Measurements from ENCODE around the gene PRKAR2B.

The PRKAR2B gene

DNA sequence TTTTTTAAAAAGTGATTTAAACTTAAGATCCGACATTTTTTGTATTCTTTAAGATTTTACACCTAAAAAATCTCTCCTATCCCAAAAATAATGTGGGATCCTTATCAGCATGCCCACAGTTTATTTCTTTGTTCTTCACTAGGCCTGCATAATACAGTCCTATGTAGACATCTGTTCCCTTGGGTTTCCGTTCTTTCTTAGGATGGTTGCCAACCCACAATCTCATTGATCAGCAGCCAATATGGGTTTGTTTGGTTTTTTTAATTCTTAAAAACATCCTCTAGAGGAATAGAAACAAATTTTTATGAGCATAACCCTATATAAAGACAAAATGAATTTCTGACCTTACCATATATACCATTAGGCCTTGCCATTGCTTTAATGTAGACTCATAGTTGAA is 115.9 kb downstream of the PRKAR2B start:
- DNase-seq (ENCODE audit: low spot score) = no peak

DNA sequence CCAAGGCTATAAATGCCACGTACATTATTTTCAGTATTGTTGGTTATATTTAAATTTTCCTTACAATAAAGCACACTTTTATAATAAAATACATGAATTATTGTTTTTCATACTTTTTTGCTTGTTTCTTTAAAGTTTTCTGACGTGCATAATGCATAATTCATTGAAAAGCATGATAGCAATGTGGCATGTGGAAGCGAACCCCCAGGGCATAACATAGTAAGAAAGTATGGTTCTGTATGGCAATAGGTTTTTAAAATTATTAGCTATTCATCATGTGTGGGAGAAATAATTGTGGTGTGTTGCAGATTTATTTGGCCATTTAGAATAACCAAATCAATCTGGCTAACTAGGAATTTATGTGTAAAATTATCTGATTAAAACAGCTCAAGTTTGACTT is 116.9 kb downstream of the PRKAR2B start:
- DNase-seq (ENCODE audit: low spot score) = no peak

DNA sequence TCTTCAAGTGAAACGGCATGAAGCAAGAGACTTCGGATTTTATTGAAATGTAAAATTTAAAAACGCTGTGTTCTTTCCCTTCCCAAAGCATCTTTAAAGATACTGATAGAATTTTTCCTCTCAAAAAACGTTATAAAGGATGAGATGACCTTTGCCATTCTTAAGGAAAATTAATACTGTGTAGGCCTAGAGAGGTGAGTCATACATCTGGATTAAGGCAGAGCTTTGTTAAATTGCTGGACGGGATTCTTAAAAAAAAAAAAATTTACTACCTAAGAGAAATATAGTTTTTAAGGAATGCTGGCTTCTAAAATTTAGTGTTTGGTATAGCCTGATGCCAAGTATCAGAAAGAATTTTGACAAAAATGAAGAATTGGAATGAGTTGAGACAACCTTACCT is 118.0 kb downstream of the PRKAR2B start:
- no peak for DNase-seq (ENCODE audit: low spot score)

DNA sequence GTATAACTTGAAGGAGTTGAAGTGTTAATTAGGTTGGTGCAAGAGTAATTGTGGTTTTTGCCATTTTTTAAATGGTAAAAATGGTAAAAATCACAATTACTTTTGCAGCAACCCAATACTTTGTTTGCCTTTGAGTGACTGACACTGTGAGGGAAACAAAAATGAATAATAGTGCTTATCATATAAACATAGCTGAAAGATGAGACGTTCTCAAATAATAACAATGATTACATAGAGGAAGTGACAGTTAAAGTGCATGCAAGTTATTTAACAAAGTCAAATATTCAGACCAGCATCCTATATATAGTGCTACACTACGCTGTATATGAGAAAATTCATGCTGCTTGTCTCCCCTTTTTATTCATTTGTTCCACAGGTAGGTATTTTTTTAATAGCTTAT is 119.6 kb downstream of the PRKAR2B start:
- DNase-seq (ENCODE audit: low spot score) = no peak

DNA sequence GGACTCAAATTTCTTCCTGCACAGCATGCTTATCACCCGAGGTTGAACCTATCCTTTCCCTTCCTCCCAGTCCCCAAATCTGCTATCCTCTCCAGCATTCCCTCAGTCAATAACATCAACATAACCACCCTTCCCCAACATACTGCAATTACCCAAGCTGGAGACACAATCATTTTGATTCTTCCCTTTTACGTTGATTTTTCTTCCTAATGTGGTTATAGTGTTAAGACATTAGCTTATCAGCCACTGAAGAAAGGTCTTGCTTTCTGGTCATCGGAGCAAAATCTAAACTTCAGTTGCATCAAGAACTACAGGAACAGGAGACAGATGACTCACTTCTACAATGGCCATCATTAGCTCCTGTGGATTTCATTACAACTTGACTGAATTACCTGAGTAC is 120.8 kb downstream of the PRKAR2B start:
- DNase-seq (ENCODE audit: low spot score) = no peak

- DNase-seq (ENCODE audit: low spot score) = peak; percentile 13
These were observed 122.4 kb downstream of the PRKAR2B start for GRCh38 chr7:107166736-107167426.

DNA sequence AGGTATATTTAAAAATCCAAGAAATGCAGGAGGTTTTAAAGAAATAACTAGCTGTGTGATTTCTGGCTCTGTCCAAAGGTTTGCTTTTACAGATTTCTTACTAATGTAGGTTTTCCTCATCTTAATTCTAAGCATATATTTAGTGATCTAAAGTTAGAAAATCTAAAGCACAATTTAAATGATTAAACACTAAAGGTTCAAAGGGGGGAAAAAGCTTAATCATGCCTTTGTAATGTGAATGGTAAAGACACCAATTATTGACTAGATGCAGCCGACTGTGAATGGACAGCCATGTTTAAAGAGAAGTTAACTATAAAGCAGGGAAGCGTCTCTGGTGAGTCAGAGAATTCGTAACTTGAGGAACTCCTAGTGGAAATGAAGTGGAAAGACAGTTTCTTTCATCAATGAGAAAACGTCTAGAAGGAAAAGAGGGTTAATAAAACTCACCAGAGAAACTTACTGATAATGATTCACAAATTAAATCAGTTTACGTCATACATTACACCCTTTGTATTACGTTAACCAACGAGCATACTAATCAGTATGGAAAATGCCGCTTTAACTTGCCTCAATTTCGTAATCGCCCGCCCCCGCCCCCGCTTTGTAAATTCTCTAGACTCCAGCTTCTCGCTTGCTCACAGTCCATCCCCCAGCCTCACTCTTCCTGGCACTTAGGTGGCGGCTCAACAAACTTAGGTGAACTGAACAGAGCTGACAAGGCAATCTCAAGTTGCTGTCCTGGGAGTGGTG is 123.2 kb downstream of the PRKAR2B start:
- DNase-seq (ENCODE audit: low spot score) = peak; percentile 90

DNA sequence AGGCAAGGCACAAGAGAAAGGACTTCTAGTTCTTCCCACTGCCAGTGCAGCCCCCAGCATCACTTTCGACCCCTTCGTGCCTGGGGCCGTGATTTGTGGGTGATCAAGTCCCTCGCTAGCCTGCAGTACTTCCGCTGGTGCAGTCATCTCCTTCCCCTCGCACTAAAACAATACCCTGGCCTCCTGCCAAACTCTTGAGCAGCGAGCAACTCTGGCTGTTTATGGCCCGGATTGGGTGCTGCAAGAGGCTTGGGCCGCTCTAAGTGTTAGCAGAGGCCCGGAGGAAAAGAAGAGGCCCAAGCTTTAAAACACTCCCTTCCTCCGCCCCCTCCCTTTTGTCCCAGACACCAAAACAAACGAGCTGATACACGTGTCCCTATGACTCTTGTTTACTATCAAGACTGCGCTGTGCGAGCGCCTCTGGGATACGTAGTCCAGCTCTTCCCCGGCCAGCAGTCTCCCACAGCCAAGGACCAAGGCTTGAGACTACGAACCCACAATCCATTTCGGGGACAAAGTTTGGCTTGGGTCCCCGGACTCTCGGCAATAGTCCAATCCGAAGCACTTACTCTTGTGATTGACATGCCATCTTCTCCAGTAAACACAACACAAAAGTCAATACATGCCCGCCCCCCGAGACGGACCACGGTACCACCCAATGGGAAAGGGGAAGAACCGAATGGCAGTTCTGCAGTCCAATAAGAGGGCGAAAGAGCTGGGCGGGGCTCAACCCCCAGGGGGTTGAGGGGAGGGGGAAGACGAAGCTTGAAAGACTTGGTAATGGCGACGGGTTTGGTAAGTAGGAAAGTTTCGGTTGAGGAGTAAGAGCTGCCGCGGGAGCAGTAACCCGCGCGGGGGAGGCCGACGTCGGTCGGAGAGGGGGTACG is 124.0 kb downstream of the PRKAR2B start, which contains the start of gene HBP1:
HBP1 (plus strand) TSS at position 771 of the 887 bp plus-strand sequence. CDS start 10,891 bp downstream, outside the sequence.
- peak; percentile 100 for DNase-seq (ENCODE audit: low spot score)

DNA sequence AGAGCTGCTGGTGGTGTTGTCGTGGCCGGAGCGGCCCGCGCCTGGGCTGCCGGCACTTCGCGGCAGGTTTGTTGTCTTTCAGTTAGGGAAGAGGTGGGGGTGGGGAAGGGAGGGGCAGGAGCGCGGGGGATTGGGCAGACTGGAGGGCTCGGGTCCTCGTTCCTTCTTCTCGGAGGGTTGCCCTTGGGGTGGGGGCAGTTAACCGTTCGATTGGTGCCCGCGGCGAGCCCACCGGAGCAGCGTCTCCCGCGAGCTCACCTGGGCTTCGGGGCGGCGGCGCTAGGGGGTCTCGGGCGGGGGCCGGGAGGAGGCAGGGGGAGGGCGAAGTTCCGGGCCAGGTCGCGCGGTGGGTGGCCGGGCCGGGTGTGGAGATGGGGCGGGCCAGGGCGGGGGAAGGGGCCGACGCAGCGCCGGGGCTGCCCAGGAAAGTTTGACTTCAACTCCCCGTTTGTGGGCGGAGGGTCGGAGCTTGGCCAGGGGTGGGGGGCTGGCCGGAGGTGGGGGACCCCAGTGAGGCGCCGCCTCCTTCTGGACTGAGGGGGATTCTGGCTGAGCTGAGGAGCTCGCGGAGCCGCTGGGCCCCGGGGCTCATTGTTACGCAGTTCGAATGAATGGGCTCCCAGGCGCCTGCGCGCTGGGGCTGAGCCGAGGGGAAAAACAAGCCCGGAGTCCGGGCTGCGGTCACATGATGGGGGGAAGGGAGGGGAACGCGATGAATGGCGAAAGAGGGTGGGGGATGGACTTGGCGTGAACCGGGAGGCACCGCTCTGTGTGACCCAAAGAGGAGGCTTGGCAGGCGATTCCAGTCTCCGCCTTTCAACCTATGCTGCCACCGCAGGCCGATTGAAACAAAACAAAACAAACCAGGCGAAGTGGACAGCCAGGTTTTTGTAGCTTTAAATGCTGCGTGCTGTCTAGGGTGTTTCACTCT is 124.9 kb downstream of the PRKAR2B start:
- DNase-seq (ENCODE audit: low spot score) = peak; percentile 96

DNA sequence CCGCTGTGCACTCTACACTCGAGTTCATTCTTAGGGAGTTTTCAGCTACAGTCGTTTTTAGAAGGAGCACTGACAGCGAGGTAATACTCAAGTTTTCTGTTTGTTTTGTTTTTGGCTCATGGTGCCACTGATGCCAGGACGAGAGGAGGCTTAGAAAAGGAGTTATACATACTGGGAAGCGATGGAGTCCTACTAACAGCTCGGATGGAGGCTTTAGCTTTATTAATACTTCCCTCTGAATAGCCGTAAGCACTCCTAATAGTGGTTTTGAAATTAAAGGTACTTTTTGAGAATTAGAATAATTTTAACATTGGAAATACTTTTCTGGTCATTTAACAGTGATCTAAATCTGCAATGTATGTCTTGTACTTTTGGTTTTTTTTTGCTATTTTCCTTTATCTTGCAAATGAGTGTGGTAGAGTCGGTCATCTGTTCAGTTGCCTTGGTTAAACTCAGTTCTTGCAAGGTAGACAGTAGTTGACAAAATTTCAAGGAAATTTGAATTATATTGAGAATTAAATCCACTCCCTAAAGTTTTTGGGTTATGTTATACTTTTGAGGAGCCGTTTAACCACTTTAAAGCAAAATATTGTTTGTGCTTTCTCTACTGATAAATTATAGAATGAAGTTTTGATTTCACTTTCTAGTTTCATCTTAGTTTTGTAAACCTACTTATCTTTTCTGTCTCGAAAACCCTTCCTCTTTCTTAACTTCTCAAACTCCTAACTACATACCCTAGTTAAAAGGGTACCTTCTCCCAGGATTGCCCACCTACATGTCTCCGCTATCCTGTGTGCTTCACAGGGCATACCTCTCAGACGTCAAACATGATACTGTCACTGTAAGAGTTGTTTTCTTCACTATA is 125.8 kb downstream of the PRKAR2B start:
- no peak for DNase-seq (ENCODE audit: low spot score)

DNA sequence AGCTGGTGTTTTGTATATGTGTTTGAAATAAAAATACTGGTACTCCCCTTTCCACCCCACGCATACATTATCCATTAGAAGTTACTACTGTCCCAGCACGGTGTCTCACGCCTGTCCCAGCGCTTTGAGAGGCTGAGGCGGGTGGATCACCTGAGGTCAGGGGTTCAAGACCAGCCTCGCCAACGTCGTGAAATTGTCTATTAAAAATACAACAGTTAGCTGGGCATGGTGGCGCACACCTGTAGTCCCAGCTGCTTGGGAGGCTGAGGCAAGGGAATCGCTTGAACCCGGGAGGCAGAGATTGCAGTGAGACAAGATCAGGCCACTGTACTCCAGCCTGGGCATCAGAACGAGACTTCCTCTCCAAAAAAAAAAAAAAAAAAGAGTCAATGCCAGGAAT is 127.0 kb downstream of the PRKAR2B start:
- no peak for DNase-seq (ENCODE audit: low spot score)

DNA sequence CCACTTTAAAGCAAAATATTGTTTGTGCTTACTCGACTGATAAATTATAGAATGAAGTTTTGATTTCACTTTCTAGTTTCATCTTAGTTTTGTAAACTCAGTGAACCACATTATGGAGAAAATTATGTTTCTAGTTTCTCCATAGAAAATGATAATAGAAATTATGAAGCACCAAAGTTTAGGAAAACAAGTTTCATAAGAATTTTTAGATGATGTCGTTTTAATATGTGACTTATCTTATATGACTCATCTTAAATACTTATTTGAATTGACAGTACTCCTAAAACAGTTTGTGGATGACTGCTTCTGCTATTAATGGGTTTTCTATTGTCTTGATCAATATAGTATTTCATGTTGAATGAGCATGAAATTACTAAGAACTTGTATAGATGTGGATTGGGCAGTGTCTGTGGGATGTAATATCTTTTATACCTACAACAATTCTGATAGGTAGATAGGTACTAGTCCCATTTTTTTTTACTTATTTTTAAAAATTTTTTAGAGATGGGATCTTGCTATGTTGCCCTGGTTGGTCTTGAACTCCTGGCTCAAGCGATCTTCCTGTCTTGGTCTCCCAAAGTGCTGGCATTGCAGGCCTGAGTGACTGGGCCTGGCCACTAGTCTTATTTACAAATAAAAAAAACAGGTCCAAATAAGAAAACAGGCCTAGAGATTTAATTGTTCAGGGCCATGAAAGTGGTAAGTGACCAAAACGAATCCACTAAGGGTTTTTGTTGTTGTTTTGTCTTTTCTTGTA is 127.9 kb downstream of the PRKAR2B start:
- DNase-seq (ENCODE audit: low spot score) = peak; percentile 36

DNA sequence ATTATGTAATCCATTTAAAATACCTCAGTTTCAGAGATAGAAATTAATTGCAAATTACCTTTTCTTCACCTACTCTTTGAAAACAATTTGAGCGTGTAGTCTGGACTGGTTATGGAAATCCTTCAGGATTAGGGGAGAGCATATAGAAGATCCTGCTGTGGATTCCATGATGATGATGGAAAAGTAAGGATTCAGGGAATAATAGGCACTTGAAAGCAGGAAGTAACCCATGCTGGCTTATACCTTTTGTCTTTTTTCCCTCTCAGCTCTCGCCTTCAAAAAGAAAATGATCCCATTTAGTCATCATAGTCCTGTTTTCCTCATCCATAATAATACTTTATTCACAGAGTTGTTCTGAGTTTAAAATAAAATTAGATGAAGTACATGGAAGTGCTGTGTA is 128.7 kb downstream of the PRKAR2B start:
- peak; percentile 36 for DNase-seq (ENCODE audit: low spot score)

GRCh38 chr7:107173691-107174406 is 129.3 kb downstream of the PRKAR2B start:
- peak; percentile 28 for DNase-seq (ENCODE audit: low spot score)

DNA sequence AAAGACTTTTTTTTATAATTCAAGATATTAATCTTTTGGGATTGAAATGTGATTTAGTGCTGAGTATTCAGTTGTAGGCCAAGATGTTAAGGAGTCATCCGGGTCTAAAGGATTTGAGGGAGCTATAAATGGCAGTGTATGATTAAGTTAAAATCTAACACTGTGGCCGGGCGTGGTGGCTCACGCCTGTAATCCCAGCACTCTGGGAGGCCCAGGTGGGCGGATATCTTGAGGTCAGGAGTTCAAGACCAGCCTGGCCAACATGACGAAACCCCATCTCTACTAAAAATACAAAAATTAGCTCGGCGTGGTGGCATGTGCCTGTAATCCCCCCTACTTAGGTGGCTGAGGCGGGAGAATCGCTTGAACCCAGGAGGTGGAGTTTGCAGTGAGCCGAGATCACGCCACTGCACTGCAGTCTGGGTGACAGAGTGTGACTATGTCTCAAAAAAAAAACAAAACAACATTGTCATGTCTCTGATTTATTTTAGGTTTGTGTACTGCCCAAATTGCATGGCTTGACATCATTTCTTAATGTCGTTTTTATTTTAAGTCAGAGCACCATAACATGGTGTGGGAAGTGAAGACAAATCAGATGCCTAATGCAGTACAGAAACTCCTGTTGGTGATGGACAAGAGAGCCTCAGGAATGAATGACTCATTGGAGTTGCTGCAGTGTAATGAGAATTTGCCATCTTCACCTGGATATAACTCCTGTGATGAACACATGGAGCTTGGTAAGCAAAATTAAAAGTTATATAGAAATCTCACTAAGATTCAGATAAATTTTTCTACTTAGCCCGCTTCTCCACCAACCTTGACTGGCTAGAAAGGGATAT is 135.0 kb downstream of the PRKAR2B start:
- DNase-seq (ENCODE audit: low spot score) = peak; percentile 34

GRCh38 chr7:107180378-107180777 is 135.9 kb downstream of the PRKAR2B start:
- DNase-seq (ENCODE audit: low spot score) = peak; percentile 88

GRCh38 chr7:107181172-107181571 is 136.7 kb downstream of the PRKAR2B start:
- no peak for DNase-seq (ENCODE audit: low spot score)

DNA sequence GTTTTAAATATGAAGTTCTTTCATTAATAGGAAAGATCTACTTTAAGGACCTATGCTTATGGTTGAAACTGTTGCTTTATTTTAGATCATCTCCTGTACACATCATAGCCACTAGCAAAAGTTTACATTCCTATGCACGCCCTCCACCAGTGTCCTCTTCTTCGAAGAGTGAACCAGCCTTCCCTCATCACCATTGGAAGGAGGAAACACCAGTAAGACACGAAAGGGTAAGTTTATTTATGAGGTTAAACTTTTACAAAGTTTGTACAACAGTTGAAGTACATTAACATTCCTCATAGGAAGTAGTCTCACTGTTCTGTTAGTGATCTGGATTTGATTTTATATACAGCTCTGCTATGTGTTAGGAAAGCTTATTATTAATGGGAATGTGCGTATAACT is 141.2 kb downstream of the PRKAR2B start:
- DNase-seq (ENCODE audit: low spot score) = no peak

Measured in hematopoietic multipotent progenitor cell treated with erythropoietin and hydrocortisone succinate and interleukin-3 and kit ligand, for 17 days (in vitro differentiated cells).